Omental fat pad (tissue), 4 donors: ENCODE measurements around the gene MT1B. TPM values are rescaled to one million over a fixed set of nuclear protein-coding genes. Genes with fewer than 3 reads are reported as not detected.
"Not testable (repeated sequence)": the region's sequence is repeated elsewhere in the genome, so short reads cannot be mapped to it uniquely, and the experiment has no call there.

Experiments used
- ATAC-seq: fragments of 150-250 bp; one replicate; pipeline ENCODE4 v1.9.1; 2016; ENCODE audit warnings: mild to moderate bottlenecking, moderate library complexity; ENCODE audit not compliant: low FRiP score
- DNase-seq: peaks from one replicate; pipeline ENCODE4 v3.0.0-alpha.2; 2019; ENCODE audit warnings: low spot score
- total RNA-seq, 4 donors: library from RNA; depleted of rRNA; stranded (reverse); fragments of >200 nt; gene quantifications; one replicate each; pipeline ENCODE4 v1.1.0, GENCODE V29; 2016
- TF ChIP-seq, protein P1 (sequence below), 3 donors: fragments of 450-650 bp; IDR thresholded peaks; one replicate each; pipeline ENCODE4 v1.5.1; 2016 to 2017; ENCODE audit warnings: antibody characterized with exemption in 3 of 3, mild to moderate bottlenecking in 3 of 3, moderate library complexity in 2 of 3

The MT1B gene
- total RNA-seq, 4 donors from 2014 or later = not detected

DNA sequence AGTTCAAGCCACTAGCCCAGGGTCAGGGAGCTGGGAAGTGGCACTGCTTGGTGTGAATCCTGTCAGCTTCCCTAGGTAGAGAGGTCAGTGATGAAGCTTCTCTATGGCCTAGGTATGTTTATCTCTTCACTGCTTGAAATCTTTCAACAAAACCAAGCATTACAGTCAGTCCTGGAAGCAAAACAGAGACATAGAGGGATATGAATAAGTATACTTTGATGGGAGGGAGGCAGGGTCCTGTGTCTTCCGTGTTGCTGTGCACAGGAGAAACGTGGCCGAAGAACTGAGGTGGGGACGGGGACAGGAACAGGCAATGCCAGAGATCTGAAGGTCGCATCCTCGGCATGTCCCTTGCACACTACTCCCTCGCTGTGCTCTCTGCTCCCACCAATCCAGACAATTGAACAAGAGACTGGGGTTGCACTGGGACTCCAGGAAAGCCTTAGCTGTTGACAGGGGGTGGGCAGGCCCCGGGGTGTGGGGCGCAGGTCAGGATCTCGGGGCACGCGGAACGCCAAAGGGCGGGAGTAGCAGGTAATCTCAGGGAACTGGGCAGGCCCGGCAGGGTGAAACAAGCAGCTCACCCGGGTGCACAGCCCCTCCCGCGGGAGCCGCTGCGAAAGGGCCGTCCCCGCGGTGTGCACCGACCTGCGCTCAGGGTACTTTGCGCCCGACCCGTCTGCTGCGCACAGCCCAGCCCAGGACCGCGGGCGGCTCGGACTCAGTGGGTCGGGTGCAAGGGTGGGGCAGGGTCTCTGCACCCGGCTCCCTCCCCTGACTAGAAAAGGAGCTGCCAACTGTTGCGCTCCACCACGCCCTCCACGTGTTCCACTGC, 17.5 kb downstream of the MT1B start, which contains the start of gene MT1H:
TSS of gene MT1H (plus strand) at position 810 of the 835 bp plus-strand sequence. CDS start 71 bp downstream, outside the sequence.
- no peak for DNase-seq
- peak; percentile 58 for ATAC-seq
- TF ChIP-seq, protein P1, sequence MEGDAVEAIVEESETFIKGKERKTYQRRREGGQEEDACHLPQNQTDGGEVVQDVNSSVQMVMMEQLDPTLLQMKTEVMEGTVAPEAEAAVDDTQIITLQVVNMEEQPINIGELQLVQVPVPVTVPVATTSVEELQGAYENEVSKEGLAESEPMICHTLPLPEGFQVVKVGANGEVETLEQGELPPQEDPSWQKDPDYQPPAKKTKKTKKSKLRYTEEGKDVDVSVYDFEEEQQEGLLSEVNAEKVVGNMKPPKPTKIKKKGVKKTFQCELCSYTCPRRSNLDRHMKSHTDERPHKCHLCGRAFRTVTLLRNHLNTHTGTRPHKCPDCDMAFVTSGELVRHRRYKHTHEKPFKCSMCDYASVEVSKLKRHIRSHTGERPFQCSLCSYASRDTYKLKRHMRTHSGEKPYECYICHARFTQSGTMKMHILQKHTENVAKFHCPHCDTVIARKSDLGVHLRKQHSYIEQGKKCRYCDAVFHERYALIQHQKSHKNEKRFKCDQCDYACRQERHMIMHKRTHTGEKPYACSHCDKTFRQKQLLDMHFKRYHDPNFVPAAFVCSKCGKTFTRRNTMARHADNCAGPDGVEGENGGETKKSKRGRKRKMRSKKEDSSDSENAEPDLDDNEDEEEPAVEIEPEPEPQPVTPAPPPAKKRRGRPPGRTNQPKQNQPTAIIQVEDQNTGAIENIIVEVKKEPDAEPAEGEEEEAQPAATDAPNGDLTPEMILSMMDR (IDR thresholded peaks at IDR 0.05) = no peak

DNA sequence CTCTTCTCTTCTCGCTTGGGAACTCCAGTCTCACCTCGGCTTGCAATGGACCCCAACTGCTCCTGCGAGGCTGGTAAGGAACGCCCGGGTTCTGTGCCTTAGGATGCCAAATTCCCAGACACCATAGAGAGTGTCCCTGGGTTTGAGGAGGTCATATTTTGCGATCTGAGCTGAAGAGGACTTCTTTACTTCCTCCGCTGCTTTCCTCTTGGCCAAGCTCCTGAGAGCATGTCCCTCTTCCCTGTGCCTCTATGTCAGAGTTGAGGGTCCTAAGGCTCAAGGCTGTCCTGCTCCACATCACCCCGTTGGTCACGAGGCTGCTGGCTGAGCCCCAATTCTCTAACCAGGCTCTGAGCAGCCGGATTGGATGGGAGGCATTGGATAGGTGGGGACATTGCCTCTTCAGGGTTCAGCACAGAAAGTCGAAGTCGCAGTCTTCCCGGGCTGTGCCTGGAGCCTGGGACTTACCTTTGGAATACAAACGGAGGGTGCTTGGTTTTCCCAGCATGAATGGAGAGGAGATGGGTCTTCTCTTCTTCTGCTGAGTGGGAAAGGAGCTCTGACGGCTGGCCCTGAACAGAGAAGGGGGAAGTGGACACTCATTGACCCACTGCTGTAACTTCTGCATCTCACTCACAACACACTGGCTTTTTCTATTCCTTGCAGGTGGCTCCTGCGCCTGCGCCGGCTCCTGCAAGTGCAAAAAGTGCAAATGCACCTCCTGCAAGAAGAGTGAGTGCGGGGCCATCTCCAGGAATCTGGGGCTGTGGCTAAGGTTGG, 18.3 kb downstream of the MT1B start:
- TF ChIP-seq, protein P1 (IDR thresholded peaks at IDR 0.05) = no peak
- ATAC-seq (no peak), DNase-seq (no peak)

DNA sequence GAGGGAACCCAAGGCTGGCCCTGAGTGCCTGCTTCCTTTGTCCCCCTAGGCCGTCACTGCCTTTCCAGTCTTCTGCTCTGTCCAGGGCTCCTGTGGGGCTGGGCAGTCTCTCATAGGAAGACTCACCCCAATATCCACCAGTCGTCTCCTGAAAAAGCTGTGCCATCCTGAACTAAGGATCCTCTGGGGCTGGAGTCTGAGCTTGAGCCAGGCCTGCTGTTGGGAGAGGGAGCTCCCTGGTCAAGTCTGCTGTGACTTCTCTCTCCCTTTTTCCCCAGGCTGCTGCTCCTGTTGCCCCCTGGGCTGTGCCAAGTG, 18.9 kb downstream of the MT1B start:
- TF ChIP-seq, protein P1 (IDR thresholded peaks at IDR 0.05) = no peak
- no peak for ATAC-seq

DNA sequence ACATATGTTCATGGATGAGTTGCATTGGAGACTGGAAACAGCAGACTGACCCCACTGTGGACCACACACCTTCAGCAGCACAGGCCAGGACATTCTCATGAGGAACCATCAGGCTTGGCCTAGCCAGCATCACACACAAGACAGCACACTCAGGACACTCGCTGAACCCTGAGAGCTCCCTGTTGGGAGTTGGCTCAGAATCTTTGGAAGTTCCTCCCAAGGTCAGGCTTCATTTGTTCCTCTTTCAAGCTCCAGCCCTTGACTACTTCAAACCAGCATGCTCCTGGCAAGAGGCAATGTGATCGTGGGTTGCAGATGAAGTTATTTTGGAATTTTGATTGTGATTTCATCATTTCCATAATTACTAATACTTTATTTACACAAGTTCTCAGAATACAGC, 20.0 kb downstream of the MT1B start:
- DNase-seq, ATAC-seq: not testable (repeated sequence)

More for the DNA sequence above, 18.9 kb downstream of the MT1B start:
- DNase-seq = no peak

DNA sequence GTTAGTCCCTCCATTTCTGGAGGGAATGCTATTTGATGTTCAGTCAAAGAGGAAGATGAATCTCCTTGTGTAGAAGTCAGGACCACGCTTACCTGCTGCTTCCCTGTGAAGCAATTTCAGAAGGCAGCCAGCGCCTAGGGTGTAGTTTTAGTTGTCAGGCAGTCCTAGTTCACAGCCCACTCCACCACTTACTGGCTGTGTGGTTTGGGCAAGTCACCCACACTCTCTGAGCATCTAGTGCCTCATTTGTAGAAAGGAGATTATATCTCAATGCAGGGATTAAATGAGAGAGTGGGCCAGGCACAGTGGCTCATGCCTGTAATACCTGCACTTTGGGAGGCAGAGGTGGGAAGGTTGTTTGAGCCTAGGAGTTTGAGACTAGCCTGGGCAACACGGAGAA, 20.5 kb downstream of the MT1B start:
- not testable (repeated sequence) for DNase-seq, ATAC-seq

DNA sequence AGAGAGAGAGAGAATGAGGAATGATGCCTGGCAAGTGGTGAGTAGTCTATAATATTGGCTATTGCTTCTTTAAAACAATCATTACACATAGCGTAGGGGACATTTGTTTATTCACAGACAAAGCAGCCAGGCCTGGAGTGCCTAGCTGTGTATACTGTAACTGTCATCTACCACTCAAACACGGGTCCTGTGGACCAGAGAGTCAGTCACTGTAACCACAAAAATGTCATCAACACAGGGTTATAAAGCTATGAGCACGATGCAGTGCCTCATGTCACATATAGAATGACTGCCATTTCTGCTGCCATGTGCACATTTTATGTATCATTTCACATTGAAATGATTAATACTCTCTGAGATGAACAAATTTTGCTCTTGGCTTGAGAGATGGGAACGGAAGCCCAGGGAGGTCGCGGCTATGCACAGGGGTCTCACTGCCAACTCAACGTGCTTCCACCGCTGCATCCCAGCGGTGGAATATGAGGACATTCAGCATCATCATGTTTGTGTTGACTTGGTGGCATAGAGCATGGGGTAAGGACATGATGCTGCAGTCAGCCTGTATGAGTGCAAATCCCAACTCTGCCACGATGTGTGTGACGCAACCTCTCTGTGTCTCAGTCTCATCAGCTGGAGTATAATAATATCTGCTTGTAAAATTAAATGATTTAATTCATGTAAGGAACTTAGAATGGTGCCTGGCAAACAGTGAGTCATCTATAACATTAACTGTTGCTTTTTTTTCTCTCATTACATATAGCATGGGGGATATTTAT, 21.3 kb downstream of the MT1B start:
- DNase-seq = no peak
- no peak for ATAC-seq
- TF ChIP-seq, protein P1 (IDR thresholded peaks at IDR 0.05) = no peak

DNA sequence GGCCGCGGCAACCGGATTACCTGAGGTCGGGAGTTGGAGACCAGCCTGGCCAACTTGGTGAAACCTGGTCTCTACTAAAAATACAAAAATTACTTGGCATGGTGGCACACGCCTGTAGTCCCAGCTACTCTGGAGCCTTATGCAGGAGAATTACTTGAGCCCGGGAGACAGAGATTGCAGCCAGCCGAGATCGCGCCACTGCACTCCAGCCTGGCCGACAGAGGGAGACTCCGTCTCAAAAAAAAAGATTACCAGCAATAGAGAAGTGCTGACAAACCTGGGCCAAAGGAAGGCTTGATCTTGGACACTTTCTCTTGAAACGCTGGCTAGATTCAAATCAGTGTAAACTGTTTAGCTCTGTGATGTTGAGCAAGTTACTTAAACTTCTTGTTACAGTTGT, 22.2 kb downstream of the MT1B start:
- no peak for DNase-seq
- no peak for ATAC-seq
- TF ChIP-seq, protein P1 (IDR thresholded peaks at IDR 0.05) = no peak

DNA sequence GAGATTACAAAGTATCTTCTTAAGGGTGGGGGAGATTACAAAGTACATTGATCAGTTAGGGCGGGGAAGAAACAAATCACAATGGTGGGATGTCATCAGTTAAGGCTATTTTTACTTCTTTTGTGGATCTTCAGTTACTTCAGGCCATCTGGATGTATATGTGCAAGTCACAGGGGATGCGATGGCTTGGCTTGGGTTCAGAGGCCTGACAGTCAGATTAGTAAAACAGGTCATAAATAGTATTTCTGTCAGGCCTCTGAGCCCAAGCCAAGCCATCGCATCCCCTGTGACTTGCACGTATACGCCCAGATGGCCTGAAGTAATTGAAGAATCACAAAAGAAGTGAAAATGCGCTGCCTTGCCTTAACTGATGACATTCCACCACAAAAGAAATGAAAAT, 22.9 kb downstream of the MT1B start:
- ATAC-seq, DNase-seq: not testable (repeated sequence)
